WTC11 (cell line): ENCODE measurements around the gene MEGF11. TPM values are rescaled to one million over a fixed set of nuclear protein-coding genes. Genes with fewer than 3 reads are reported as not detected.

Experiments
- ATAC-seq: fragments of 200-7000 bp; cut with Tn5 transposase; 2 replicates; pipeline ENCODE4 v1.10.0; 2021; ENCODE audit warnings: mild to moderate bottlenecking, moderate library complexity
- CTCF ChIA-PET: fragments of 300-600 bp; sonication (Branson Sonifier 250); formaldehyde crosslinking; loops from one replicate; lab custom pipeline; 2021; ENCODE audit warnings: antibody characterized with exemption; lab: Charles Lee
- POLR2A ChIA-PET: fragments of 350-600 bp; sonication (Branson Sonifier 250); formaldehyde crosslinking; loops from one replicate; lab custom pipeline; 2021; ENCODE audit warnings: antibody characterized with exemption; lab: Charles Lee
- DNase-seq: peaks from one replicate; pipeline ENCODE4 v3.0.0; 2021; ENCODE audit warnings: low spot score
- H3K27ac Mint-ChIP-seq: 2 replicates; pipeline ENCODE4 v1.8.0; 2021; ENCODE audit warnings: mixed read lengths
- H3K27me3 Mint-ChIP-seq: 2 replicates; pipeline ENCODE4 v1.8.0; 2021; ENCODE audit warnings: low read depth, mild to moderate bottlenecking, moderate library complexity, mixed read lengths
- H3K36me3 Mint-ChIP-seq: 2 replicates; pipeline ENCODE4 v1.8.0; 2021; ENCODE audit warnings: mixed read lengths
- H3K4me1 Mint-ChIP-seq: 2 replicates; pipeline ENCODE4 v1.8.0; 2022; ENCODE audit warnings: mixed read lengths
- H3K4me3 Mint-ChIP-seq: 2 replicates; pipeline ENCODE4 v1.8.0; 2021; ENCODE audit warnings: mild to moderate bottlenecking, moderate library complexity, mixed read lengths
- H3K9me3 Mint-ChIP-seq: 2 replicates; pipeline ENCODE4 v1.8.0; 2021; ENCODE audit warnings: mixed read lengths
- AFF4 ChIP-seq: sonication (generic); formaldehyde crosslinking; IDR thresholded peaks from 2 replicates; pipeline ENCODE4 v1.8.1; 2023; ENCODE audit warnings: mild to moderate bottlenecking, missing genetic modification reagents, borderline replicate concordance
- ATF1 ChIP-seq: sonication (generic); formaldehyde crosslinking; IDR thresholded peaks from 2 replicates; pipeline ENCODE4 v1.8.1; 2023; ENCODE audit warnings: mild to moderate bottlenecking, moderate library complexity, missing genetic modification reagents
- ATF2 ChIP-seq: sonication (generic); formaldehyde crosslinking; IDR thresholded peaks from 2 replicates; pipeline ENCODE4 v1.8.1; 2022; ENCODE audit warnings: low read depth, missing genetic modification reagents, borderline replicate concordance
- ESRRA ChIP-seq: sonication (generic); formaldehyde crosslinking; IDR thresholded peaks from 2 replicates; pipeline ENCODE4 v1.8.1; 2022; ENCODE audit warnings: mild to moderate bottlenecking, missing genetic modification reagents, borderline replicate concordance
- FOXJ3 ChIP-seq: sonication (generic); formaldehyde crosslinking; IDR thresholded peaks from 2 replicates; pipeline ENCODE4 v1.9.0; 2021; ENCODE audit warnings: missing genetic modification reagents, mild to moderate bottlenecking, borderline replicate concordance
- GABPB1 ChIP-seq: sonication (generic); formaldehyde crosslinking; IDR thresholded peaks from 2 replicates; pipeline ENCODE4 v1.8.1; 2023; ENCODE audit warnings: mild to moderate bottlenecking, missing genetic modification reagents
- GTF2I ChIP-seq: fragments of 250-450 bp; sonication (Bioruptor Pico); conservative IDR thresholded peaks from 2 replicates; pipeline ENCODE4 v1.4.0; 2021; ENCODE audit warnings: mild to moderate bottlenecking
- IRF2 ChIP-seq: sonication (generic); formaldehyde crosslinking; IDR thresholded peaks from 2 replicates; pipeline ENCODE4 v1.8.0; 2022; ENCODE audit warnings: low read depth, missing genetic modification reagents, borderline replicate concordance
- MLX ChIP-seq: sonication (generic); formaldehyde crosslinking; IDR thresholded peaks from 2 replicates; pipeline ENCODE4 v1.8.1; 2023; ENCODE audit warnings: mild to moderate bottlenecking, missing genetic modification reagents, moderate library complexity
- NR1H2 ChIP-seq: sonication (generic); formaldehyde crosslinking; IDR thresholded peaks from 2 replicates; pipeline ENCODE4 v1.9.0; 2021; ENCODE audit warnings: mild to moderate bottlenecking, moderate library complexity, missing genetic modification reagents
- PRDM15 ChIP-seq: sonication (generic); formaldehyde crosslinking; IDR thresholded peaks from 2 replicates; pipeline ENCODE4 v1.8.0; 2022; ENCODE audit warnings: missing genetic modification reagents
- TCF7 ChIP-seq: sonication (generic); formaldehyde crosslinking; IDR thresholded peaks from 2 replicates; pipeline ENCODE4 v1.8.0; 2022; ENCODE audit warnings: mild to moderate bottlenecking, low read depth, missing genetic modification reagents, moderate library complexity
- TP53 ChIP-seq: sonication (generic); formaldehyde crosslinking; IDR thresholded peaks from 2 replicates; pipeline ENCODE4 v1.8.1; 2023; ENCODE audit warnings: mild to moderate bottlenecking, missing genetic modification reagents
- USF2 ChIP-seq: sonication (generic); formaldehyde crosslinking; IDR thresholded peaks from 2 replicates; pipeline ENCODE4 v1.8.1; 2023; ENCODE audit warnings: mild to moderate bottlenecking, missing genetic modification reagents, moderate library complexity
- ZNF512 ChIP-seq: sonication (generic); formaldehyde crosslinking; IDR thresholded peaks from 2 replicates; pipeline ENCODE4 v1.8.1; 2022; ENCODE audit warnings: missing genetic modification reagents, borderline replicate concordance
- ZSCAN18 ChIP-seq: fragments of 250-450 bp; sonication (Bioruptor Pico); IDR thresholded peaks from 2 replicates; pipeline ENCODE4 v2.1.2; 2022; ENCODE audit warnings: mild to moderate bottlenecking, moderate library complexity
- total RNA-seq: library from RNA; stranded (reverse); gene quantifications from 3 replicates; pipeline ENCODE4 v1.2.3, GENCODE V29; 2021
- TF ChIP-seq, protein P1 (sequence below): fragments of 250-450 bp; sonication (Bioruptor Pico); IDR thresholded peaks from 2 replicates; pipeline ENCODE4 v1.8.0; 2021; ENCODE audit warnings: mild to moderate bottlenecking

MEGF11 gene
- total RNA-seq, 1 experiment from 2014 or later, result 3.3 TPM

DNA sequence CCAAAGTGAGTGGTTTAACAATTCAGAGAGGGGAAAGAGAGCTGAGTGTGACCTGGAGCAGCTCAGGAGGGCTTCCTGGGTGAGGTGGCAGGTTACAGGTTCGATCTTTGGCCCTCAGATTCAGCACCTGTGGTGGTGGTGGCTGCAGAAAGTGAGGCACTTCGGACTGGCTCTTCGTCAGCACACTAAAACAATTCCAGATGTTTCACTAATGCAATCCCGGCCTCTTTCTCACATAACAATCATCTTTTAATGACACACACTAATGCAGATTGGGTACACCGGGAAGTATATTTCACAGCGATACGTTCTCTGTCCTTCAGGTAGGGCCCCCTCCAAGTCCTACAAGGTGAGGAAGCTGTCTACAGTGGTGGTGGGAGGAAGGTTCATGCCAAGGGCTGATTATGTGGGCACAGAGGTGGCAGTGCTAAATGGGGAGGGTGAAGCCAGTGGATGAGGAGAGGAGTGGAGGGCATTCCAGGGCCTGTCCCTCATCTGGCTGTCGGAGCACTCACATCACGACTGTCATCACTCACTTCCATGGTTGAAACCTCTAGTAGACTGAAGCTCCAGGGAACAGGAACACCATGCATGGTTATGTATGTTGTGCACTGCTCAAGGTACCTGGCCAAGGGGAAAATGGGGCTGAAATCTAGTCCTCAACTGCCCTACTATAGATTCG is 213.2 kb downstream of the MEGF11 start:
- peak overlapping the region; percentile 41; the same call in 1 of the 2 replicates for H3K27ac Mint-ChIP-seq
- DNase-seq (no peak), ATAC-seq (no peak)
- no peak overlapping the region for H3K4me3 Mint-ChIP-seq
- H3K4me1 Mint-ChIP-seq, result peaks cover 67% of the 10 kb centered on the region
- TF ChIP-seq MLX (CRISPR knock-in tag) (no peak), ZSCAN18 (CRISPR knock-in tag) (no peak), TP53 (CRISPR knock-in tag) (no peak), USF2 (CRISPR knock-in tag) (no peak), ATF2 (CRISPR knock-in tag) (no peak), ESRRA (no peak), ZNF512 (no peak), ATF1 (CRISPR knock-in tag) (no peak)
- no peaks in the 10 kb centered on the region; the same call in 1 of the 2 replicates for H3K36me3 Mint-ChIP-seq
- POLR2A ChIA-PET, result no interaction called here
- H3K9me3 Mint-ChIP-seq, result peaks cover 3% of the 10 kb centered on the region; the same call in 1 of the 2 replicates
- no peaks in the 10 kb centered on the region; the same call in 1 of the 2 replicates for H3K27me3 Mint-ChIP-seq
- CTCF ChIA-PET, result interaction anchor here (1.0 kb wide), 2 partner anchors 14 to 45 kb away, joined by 3 read pairs; no protein-coding TSS in a partner anchor

DNA sequence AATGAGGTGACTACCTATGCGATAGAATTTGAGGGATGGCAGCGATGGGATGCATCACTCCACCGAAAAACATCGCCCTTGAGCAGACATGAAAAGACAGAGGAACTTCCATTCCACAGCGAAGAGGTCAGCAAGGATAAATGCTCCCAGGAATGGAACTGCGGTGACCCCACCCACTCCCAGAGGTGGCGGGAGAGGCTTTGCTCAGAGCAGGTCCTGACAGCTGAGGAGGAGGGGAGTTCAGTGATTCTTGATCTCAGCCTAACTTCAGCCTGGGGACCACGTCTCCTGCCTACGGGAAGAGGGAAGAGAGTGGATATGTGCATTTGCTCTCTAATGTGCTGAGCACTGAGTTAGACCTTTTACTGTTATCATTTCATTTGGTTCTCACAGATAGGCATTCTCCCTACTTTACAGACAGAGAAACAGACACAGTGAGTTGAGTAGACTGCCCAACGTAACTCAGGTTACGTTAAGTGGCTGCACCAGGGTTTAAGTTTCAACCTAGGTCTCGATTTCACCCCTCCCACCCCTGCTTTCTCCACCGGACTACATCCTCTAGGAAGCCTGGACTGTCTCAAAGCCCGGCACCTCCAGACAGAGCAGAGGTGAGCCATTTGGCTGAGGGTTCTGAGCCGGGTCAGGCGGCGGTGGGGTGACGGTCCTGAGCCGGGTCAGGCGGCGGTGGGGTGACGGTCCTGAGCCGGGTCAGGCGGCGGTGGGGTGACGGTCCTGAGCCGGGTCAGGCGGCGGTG is 214.3 kb downstream of the MEGF11 start:
- Mint-ChIP-seq H3K36me3 (no peaks in the 10 kb centered on the region; the same call in 1 of the 2 replicates), H3K4me3 (peak overlapping the region; percentile 42), H3K27me3 (no peaks in the 10 kb centered on the region; the same call in 1 of the 2 replicates), H3K27ac (peak overlapping the region; percentile 89), H3K4me1 (peaks cover 67% of the 10 kb centered on the region), H3K9me3 (peaks cover 4% of the 10 kb centered on the region; the same call in 1 of the 2 replicates)
- DNase-seq, result peak; percentile 57
- ATAC-seq, result peak; percentile 62
- ChIA-PET CTCF (no interaction called here), POLR2A (no interaction called here)
- no peak for TF ChIP-seq GTF2I (CRISPR knock-in tag)
- no peak for TF ChIP-seq GABPB1 (CRISPR knock-in tag)
- TF ChIP-seq NR1H2 (CRISPR knock-in tag), result no peak
- TF ChIP-seq AFF4 (CRISPR knock-in tag), result no peak
- TF ChIP-seq, protein P1, sequence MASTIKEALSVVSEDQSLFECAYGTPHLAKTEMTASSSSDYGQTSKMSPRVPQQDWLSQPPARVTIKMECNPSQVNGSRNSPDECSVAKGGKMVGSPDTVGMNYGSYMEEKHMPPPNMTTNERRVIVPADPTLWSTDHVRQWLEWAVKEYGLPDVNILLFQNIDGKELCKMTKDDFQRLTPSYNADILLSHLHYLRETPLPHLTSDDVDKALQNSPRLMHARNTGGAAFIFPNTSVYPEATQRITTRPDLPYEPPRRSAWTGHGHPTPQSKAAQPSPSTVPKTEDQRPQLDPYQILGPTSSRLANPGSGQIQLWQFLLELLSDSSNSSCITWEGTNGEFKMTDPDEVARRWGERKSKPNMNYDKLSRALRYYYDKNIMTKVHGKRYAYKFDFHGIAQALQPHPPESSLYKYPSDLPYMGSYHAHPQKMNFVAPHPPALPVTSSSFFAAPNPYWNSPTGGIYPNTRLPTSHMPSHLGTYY, result no peak
- TF ChIP-seq TCF7 (CRISPR knock-in tag), result no peak
- no peak for TF ChIP-seq FOXJ3 (CRISPR knock-in tag)
- TF ChIP-seq IRF2 (CRISPR knock-in tag), result no peak
- no peak for TF ChIP-seq PRDM15 (CRISPR knock-in tag)
